Body of pancreas (tissue), 4 donors: Measurements from ENCODE around the gene SLC5A2. TPM values are rescaled to one million over a fixed set of nuclear protein-coding genes. Genes with fewer than 3 reads are reported as not detected.

ENCODE experiments used
- ATAC-seq: fragments of 150-250 bp; one replicate; pipeline ENCODE4 v1.9.1; 2016
- DNase-seq, 4 donors: peaks; one replicate each; pipeline ENCODE4 v3.0.0-alpha.2; 2019
- H3K27ac ChIP-seq, 4 donors: fragments of 200-600 bp; sonication (generic); 1 replicate in 3 of 4; 2 replicates in 1 of 4; pipeline versions ENCODE4 v1.5.1 to v1.6.1; 2016 to 2019; ENCODE audit warnings: mild to moderate bottlenecking in 1 of 4, mixed read lengths in 1 of 4, moderate library complexity in 1 of 4
- H3K27me3 ChIP-seq, 2 donors: fragments of 200-600 bp; sonication (generic); one replicate each; pipeline ENCODE4 v1.6.0; 2016; ENCODE audit warnings: mild to moderate bottlenecking in 1 of 2
- H3K36me3 ChIP-seq, 2 donors: fragments of 200-600 bp; sonication (generic); replicated peaks in 1 of 2; 2 replicates each; pipeline ENCODE4 v1.5.1; 2016; ENCODE audit warnings: low read depth in 2 of 2; ENCODE audit not compliant: insufficient read depth in 1 of 2
- H3K4me1 ChIP-seq: fragments of 200-600 bp; sonication (generic); one replicate; pipeline ENCODE4 v1.6.0; 2016
- H3K4me3 ChIP-seq, 2 donors: fragments of 200-600 bp; sonication (generic); 1 replicate in 1 of 2; 2 replicates in 1 of 2; pipeline ENCODE4 v1.5.1; 2016 to 2019
- H3K9me3 ChIP-seq, 3 donors: fragments of 200-600 bp; sonication (generic); 1 replicate in 2 of 3; 2 replicates in 1 of 3; pipeline ENCODE4 v1.5.1; 2016
- CTCF ChIP-seq, 7 experiments: fragments of 450-650 bp in 4 of 7; fragments of 200-600 bp in 3 of 7; sonication (generic) in 3 of 7; IDR thresholded peaks; one replicate each; pipeline ENCODE4 v1.5.1; 2016 to 2019; ENCODE audit warnings: antibody characterized with exemption in 7 of 7
- POLR2A ChIP-seq, 3 donors: fragments of 450-650 bp; IDR thresholded peaks; one replicate each; pipeline ENCODE4 v1.6.1; 2016; ENCODE audit warnings: antibody characterized with exemption in 3 of 3, mild to moderate bottlenecking in 2 of 3
- WGBS, 2 donors: methylation state at CpG; one replicate each; pipeline ENCODE4 v1.1.5; 2017; 5-methylcytosine and 5-hydroxymethylcytosine counted together
- intact Hi-C: fragments of 100-400 bp; cut with DNase I; formaldehyde crosslinking; loops from one replicate; pipeline ENCODE4 v1.15.1; 2023
- total RNA-seq, 2 donors: library from RNA; depleted of rRNA; stranded (reverse); fragments of >200 nt; gene quantifications; one replicate each; pipeline ENCODE4 v1.1.0, GENCODE V29; 2016

The SLC5A2 gene
- total RNA-seq, 2 donors from 2014 or later: 0.26 TPM; not detected in 1

GRCh38 chr16:31464781-31465260, 18.1 kb upstream of the SLC5A2 start:
- no peak for ATAC-seq
- WGBS, 2 donors: 91 to 95% methylated on average over 9 to 16 of the region's 17 CpGs
- Histone ChIP-seq H3K9me3 (no peaks in the 10 kb centered on the region), H3K27me3 (no peaks in the 10 kb centered on the region), H3K4me3 (no peak overlapping the region), H3K27ac (no peak overlapping the region), H3K36me3 (peaks cover 0 to 12% of the 10 kb centered on the region in 2 donors), H3K4me1 (peaks cover 9% of the 10 kb centered on the region)
- TF ChIP-seq POLR2A (IDR thresholded peaks at IDR 0.05): no peak
- no peak for TF ChIP-seq CTCF (IDR thresholded peaks at IDR 0.05)
- DNase-seq: no peak
- intact Hi-C loops: no loop called here

DNA sequence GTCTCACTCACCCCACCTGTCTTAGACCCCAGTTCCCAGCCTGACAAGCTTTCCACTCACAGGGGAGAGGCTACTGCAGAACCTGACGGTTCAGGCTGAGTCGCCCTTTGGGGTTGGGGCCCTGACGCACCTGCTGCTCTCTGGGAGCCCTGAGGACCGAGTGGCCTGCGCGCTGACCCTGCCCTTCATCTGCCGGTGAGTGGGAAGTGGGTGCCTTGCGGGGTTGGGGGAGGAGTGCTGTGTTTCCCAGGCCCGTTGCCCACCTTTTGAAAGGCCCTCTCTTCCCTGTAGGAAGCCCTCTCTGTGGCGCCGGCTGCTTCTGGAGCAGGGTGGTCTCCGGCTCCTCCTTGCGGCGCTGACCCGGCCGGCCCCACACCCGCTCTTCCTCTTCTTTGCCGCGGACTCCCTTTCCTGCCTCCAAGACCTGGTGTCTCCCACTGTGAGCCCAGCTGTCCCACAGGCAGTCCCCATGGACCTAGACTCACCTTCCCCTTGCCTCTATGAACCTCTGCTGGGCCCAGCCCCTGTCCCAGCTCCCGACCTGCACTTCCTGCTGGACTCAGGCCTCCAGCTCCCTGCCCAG, 17.0 kb upstream of the SLC5A2 start:
- no peak for DNase-seq
- H3K27me3 ChIP-seq: no peaks in the 10 kb centered on the region
- ATAC-seq: no peak
- H3K4me1 ChIP-seq: no peaks in the 10 kb centered on the region
- WGBS, 2 donors: 85 to 89% methylated on average over 13 to 20 of the region's 20 CpGs
- no peak overlapping the region for H3K4me3 ChIP-seq
- H3K9me3 ChIP-seq: no peaks in the 10 kb centered on the region
- no peak for TF ChIP-seq POLR2A (IDR thresholded peaks at IDR 0.05)
- TF ChIP-seq CTCF (IDR thresholded peaks at IDR 0.05): no peak
- intact Hi-C loops: no loop called here
- H3K27ac ChIP-seq: no peak overlapping the region
- peaks cover 0 to 12% of the 10 kb centered on the region in 2 donors for H3K36me3 ChIP-seq

GRCh38 chr16:31466381-31466841, 16.5 kb upstream of the SLC5A2 start:
- WGBS, 2 donors: 92 to 100% methylated on average over 1 to 12 of the region's 18 CpGs
- ATAC-seq (no peak), DNase-seq (no peak)
- TF ChIP-seq CTCF (IDR thresholded peaks at IDR 0.05): no peak
- no peak for TF ChIP-seq POLR2A (IDR thresholded peaks at IDR 0.05)
- Histone ChIP-seq H3K4me1 (peaks cover under 1% of the 10 kb centered on the region), H3K36me3 (peaks cover 0 to 12% of the 10 kb centered on the region in 2 donors), H3K27me3 (no peaks in the 10 kb centered on the region), H3K4me3 (no peak overlapping the region), H3K9me3 (no peaks in the 10 kb centered on the region), H3K27ac (no peak overlapping the region)
- intact Hi-C loops: no loop called here

DNA sequence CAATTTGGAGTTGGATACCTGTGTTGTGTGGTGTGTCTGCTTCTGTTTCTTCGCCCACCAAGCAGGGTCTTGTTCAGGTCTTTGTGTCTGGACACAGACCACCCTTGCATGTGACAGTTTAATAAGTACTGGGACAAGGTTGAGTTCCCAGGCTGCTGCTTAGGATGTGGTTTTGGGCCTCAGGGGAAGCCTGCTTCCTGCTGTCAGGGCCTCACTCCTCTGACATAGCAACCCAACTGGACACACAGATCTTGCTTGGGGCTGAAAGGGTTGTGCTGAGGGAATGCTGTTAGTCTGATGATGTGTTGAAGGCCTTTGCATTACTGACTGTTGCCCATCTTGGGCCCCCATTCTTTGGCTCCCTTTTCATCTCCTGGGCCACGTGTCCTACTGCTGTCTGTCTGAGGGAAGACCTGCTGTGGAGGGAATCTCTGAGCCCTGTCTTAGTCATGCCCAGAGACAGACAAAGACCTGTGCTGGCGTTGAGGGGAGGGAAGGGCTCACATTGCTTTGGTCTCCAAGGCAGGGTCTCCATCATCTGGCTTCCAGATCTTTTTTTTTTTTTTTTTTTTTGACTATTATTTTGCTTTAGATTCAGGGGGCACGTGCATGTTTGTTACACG, 15.7 kb upstream of the SLC5A2 start:
- peaks cover 6% of the 10 kb centered on the region for H3K4me1 ChIP-seq
- intact Hi-C loops: no loop called here
- no peak for ATAC-seq
- no peak overlapping the region for H3K4me3 ChIP-seq
- H3K9me3 ChIP-seq: no peaks in the 10 kb centered on the region
- DNase-seq: no peak
- no peak overlapping the region for H3K27ac ChIP-seq
- WGBS, 2 donors: 82% methylated on average over 5 of the region's 5 CpGs
- H3K27me3 ChIP-seq: no peaks in the 10 kb centered on the region
- H3K36me3 ChIP-seq: peaks cover 0 to 10% of the 10 kb centered on the region in 2 donors
- TF ChIP-seq CTCF (IDR thresholded peaks at IDR 0.05) (no peak), POLR2A (IDR thresholded peaks at IDR 0.05) (no peak)
